ENCODE measurements around the gene PPM1H.

Gene PPM1H

DNA sequence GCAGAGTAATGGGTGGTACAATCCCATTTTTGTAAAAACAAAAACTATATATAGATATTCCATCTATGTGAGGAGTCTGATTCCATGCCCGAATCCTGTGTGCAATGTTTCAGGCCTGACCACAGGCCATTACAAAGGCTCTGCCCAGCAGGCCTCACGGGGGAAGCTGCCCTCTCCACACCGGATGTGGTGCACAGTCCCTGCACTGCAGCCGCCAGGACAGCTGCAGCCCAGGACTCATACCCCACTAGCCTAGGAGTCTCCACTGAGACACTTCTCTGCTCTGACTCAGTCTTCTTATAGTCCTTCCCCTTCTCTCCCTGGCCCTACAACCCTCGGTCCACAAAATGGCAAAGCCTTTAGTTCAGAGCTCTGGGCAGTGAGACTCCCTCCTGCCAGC lies 190.4 kb downstream of the PPM1H start:
- Histone ChIP-seq H3K4me1 (ENCODE audit: insufficient read depth, low read length) (no peaks in the 10 kb centered on the region), H3K27ac (ENCODE audit: low read length) (no peak overlapping the region), H3K79me2 (ENCODE audit: insufficient read depth, low read length) (no peaks in the 10 kb centered on the region), H3K9ac (ENCODE audit: low read depth, low read length) (no peak overlapping the region), H4K20me1 (ENCODE audit: insufficient read depth, low read length) (no peaks in the 10 kb centered on the region), H3K9me3 (ENCODE audit: insufficient read depth, low read length, severe bottlenecking) (no peaks in the 10 kb centered on the region), H3K4me3 (ENCODE audit: low read depth in 1 of 2, low read length in 2 of 2) (no peak overlapping the region), H3K36me3 (ENCODE audit: insufficient read depth, low read length) (no peaks in the 10 kb centered on the region), H2AFZ (ENCODE audit: low read depth, low read length) (no peak overlapping the region), H3K4me2 (ENCODE audit: insufficient read depth, low read length) (no peak overlapping the region), H3K27me3 (ENCODE audit: insufficient read depth, low read length, poor library complexity) (no peaks in the 10 kb centered on the region)
- DNase-seq = no peak
- ATAC-seq (ENCODE audit: insufficient read depth, low read depth) = no peak
- TF ChIP-seq EZH2 (IDR thresholded peaks at IDR 0.05; ENCODE audit: borderline replicate concordance, low read depth, low read length, severe bottlenecking) = no peak
- TF ChIP-seq, protein P1, sequence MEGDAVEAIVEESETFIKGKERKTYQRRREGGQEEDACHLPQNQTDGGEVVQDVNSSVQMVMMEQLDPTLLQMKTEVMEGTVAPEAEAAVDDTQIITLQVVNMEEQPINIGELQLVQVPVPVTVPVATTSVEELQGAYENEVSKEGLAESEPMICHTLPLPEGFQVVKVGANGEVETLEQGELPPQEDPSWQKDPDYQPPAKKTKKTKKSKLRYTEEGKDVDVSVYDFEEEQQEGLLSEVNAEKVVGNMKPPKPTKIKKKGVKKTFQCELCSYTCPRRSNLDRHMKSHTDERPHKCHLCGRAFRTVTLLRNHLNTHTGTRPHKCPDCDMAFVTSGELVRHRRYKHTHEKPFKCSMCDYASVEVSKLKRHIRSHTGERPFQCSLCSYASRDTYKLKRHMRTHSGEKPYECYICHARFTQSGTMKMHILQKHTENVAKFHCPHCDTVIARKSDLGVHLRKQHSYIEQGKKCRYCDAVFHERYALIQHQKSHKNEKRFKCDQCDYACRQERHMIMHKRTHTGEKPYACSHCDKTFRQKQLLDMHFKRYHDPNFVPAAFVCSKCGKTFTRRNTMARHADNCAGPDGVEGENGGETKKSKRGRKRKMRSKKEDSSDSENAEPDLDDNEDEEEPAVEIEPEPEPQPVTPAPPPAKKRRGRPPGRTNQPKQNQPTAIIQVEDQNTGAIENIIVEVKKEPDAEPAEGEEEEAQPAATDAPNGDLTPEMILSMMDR (IDR thresholded peaks at IDR 0.05; ENCODE audit: borderline replicate concordance, extremely low read depth, low read length, poor library complexity, severe bottlenecking) = no peak

DNA sequence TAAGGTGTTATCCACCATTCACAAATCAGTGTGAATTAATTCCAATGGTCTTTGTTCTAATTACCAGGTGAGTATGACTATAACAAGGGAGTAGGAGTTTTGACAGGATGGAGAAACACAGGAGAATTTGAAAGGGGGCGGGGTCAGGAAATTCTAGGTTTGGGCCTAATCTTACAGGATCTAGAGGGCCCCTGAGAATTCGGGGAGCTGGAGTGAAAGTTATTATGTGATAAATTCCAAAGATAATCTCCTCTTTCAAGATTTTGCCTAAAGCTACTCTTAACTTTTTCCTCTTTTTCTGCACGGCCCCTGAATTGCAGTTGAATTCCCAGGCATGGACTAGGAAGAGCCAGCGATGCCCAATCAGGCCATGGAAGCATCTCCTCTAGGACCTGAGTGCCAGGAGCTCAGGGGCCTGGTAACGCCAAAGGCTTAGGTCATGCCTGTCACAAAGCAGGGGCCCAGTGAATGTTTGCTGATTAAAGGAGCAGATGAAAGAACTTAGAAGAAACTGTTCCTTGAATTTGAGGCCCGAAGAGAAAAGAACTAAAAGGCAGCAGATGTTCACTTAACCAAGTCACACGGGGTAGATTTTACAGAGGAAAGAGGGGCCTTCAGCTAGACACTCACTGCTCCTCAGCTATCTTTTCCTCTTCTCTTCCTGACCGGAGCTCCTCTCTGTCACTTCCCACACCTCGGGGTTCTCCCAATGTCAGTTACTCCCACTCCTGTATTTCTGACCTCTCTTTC lies 195.5 kb downstream of the PPM1H start:
- no peak for DNase-seq
- ATAC-seq (ENCODE audit: insufficient read depth, low read depth) = no peak
- H2AFZ ChIP-seq (ENCODE audit: low read depth, low read length) = no peak overlapping the region

GRCh38 chr12:62738616-62739015 lies 196.3 kb downstream of the PPM1H start:
- H3K4me2 ChIP-seq (ENCODE audit: insufficient read depth, low read length) = no peak overlapping the region
- no peaks in the 10 kb centered on the region for H3K27me3 ChIP-seq (ENCODE audit: insufficient read depth, low read length, poor library complexity)
- H2AFZ ChIP-seq (ENCODE audit: low read depth, low read length) = no peak overlapping the region
- no peak overlapping the region for H3K9ac ChIP-seq (ENCODE audit: low read depth, low read length)
- DNase-seq (no peak), ATAC-seq (ENCODE audit: insufficient read depth, low read depth) (no peak)
- no peaks in the 10 kb centered on the region for H3K9me3 ChIP-seq (ENCODE audit: insufficient read depth, low read length, severe bottlenecking)
- no peaks in the 10 kb centered on the region for H3K36me3 ChIP-seq (ENCODE audit: insufficient read depth, low read length)
- TF ChIP-seq, protein P1 (IDR thresholded peaks at IDR 0.05; ENCODE audit: borderline replicate concordance, extremely low read depth, low read length, poor library complexity, severe bottlenecking) = no peak
- no peak for TF ChIP-seq EZH2 (IDR thresholded peaks at IDR 0.05; ENCODE audit: borderline replicate concordance, low read depth, low read length, severe bottlenecking)
- H3K4me3 ChIP-seq (ENCODE audit: low read depth in 1 of 2, low read length in 2 of 2) = no peak overlapping the region
- H3K4me1 ChIP-seq (ENCODE audit: insufficient read depth, low read length) = no peaks in the 10 kb centered on the region
- H4K20me1 ChIP-seq (ENCODE audit: insufficient read depth, low read length) = no peaks in the 10 kb centered on the region
- H3K27ac ChIP-seq (ENCODE audit: low read length) = no peak overlapping the region
- no peaks in the 10 kb centered on the region for H3K79me2 ChIP-seq (ENCODE audit: insufficient read depth, low read length)

More for the DNA sequence above, 195.5 kb downstream of the PPM1H start:
- H3K27me3 ChIP-seq (ENCODE audit: insufficient read depth, low read length, poor library complexity) = no peaks in the 10 kb centered on the region
- no peak overlapping the region for H3K4me2 ChIP-seq (ENCODE audit: insufficient read depth, low read length)
- TF ChIP-seq, protein P1 (IDR thresholded peaks at IDR 0.05; ENCODE audit: borderline replicate concordance, extremely low read depth, low read length, poor library complexity, severe bottlenecking) = no peak
- H3K36me3 ChIP-seq (ENCODE audit: insufficient read depth, low read length) = no peaks in the 10 kb centered on the region
- no peaks in the 10 kb centered on the region for H4K20me1 ChIP-seq (ENCODE audit: insufficient read depth, low read length)
- H3K9me3 ChIP-seq (ENCODE audit: insufficient read depth, low read length, severe bottlenecking) = no peaks in the 10 kb centered on the region
- no peak overlapping the region for H3K4me3 ChIP-seq (ENCODE audit: low read depth in 1 of 2, low read length in 2 of 2)
- no peak overlapping the region for H3K9ac ChIP-seq (ENCODE audit: low read depth, low read length)
- no peak overlapping the region for H3K27ac ChIP-seq (ENCODE audit: low read length)
- H3K4me1 ChIP-seq (ENCODE audit: insufficient read depth, low read length) = no peaks in the 10 kb centered on the region
- H3K79me2 ChIP-seq (ENCODE audit: insufficient read depth, low read length) = no peaks in the 10 kb centered on the region
